ENCODE results near the gene OVOL2. TPM values are rescaled to one million over a fixed set of nuclear protein-coding genes. Genes with fewer than 3 reads are reported as not detected.

The OVOL2 gene
- total RNA-seq, 4 donors from 2014 or later = 0.30 to 2.4 TPM; not detected in 2

GRCh38 chr20:18004384-18005031 lies 53.2 kb downstream of the OVOL2 start:
- TF ChIP-seq, protein P1, sequence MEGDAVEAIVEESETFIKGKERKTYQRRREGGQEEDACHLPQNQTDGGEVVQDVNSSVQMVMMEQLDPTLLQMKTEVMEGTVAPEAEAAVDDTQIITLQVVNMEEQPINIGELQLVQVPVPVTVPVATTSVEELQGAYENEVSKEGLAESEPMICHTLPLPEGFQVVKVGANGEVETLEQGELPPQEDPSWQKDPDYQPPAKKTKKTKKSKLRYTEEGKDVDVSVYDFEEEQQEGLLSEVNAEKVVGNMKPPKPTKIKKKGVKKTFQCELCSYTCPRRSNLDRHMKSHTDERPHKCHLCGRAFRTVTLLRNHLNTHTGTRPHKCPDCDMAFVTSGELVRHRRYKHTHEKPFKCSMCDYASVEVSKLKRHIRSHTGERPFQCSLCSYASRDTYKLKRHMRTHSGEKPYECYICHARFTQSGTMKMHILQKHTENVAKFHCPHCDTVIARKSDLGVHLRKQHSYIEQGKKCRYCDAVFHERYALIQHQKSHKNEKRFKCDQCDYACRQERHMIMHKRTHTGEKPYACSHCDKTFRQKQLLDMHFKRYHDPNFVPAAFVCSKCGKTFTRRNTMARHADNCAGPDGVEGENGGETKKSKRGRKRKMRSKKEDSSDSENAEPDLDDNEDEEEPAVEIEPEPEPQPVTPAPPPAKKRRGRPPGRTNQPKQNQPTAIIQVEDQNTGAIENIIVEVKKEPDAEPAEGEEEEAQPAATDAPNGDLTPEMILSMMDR (IDR thresholded peaks at IDR 0.05) = no peak
- no peak for TF ChIP-seq POLR2A (IDR thresholded peaks at IDR 0.05)
- no peak overlapping the region for H3K27ac ChIP-seq
- intact Hi-C loops (cut with DNase I; ENCODE audit: low total_unique reads) = no loop called here
- H3K4me1 ChIP-seq = no peaks in the 10 kb centered on the region
- H3K4me3 ChIP-seq = no peak overlapping the region
- no peaks in the 10 kb centered on the region for H3K27me3 ChIP-seq
- H3K36me3 ChIP-seq = no peaks in the 10 kb centered on the region
- DNase-seq = no peak
- no peaks in the 10 kb centered on the region for H3K9me3 ChIP-seq

- intact Hi-C loops (cut with DNase I; ENCODE audit: low total_unique reads) = no loop called here
- no peaks in the 10 kb centered on the region for H3K4me1 ChIP-seq
- no peaks in the 10 kb centered on the region for H3K36me3 ChIP-seq
- no peak for DNase-seq
- no peaks in the 10 kb centered on the region for H3K27me3 ChIP-seq
- no peaks in the 10 kb centered on the region for H3K9me3 ChIP-seq
- H3K27ac ChIP-seq = no peak overlapping the region
- TF ChIP-seq, protein P1 (IDR thresholded peaks at IDR 0.05) = no peak
- TF ChIP-seq POLR2A (IDR thresholded peaks at IDR 0.05) = no peak
- no peak overlapping the region for H3K4me3 ChIP-seq
Observed at GRCh38 chr20:18003897-18004296, 53.8 kb downstream of the OVOL2 start.

DNA sequence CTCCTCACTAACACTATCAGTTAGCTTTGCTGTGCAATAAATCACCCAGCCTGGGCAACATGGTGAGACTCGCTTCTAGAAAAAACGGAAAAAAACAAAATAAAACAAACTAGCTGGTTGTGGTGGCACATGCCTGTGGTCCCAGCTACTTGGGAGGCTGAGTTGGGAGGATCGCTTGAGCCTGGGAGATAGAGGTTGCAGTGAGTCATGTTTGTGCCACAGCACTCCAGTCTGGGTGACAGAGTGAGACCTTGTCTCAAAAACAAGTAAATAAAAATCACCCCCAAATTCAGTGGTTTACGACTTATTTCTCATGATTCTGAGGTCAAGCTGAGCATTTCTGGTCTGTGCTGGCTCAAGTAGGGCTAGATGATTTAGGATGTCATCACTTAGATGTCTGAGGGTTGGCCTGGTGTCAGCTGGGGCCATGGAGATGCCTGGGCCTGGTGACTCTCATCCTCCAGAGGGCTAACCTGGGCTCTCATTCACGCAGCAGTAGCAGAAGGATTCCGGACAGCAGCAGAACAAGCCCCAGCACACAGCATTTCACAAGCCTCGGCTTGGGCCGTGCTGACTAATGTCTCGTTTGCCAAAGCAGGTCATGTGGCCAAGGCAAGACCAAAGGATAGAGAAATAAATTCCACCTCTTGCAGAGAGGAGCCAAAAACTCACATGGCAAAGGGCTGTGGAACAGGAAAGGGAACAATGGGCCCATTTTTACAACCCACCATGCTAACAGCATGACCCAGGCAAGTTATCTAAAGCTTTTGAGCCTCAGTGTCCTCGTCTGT lies 56.4 kb downstream of the OVOL2 start:
- peak; percentile 55 to 74 for DNase-seq
- Histone ChIP-seq H3K27ac (peak overlapping the region in 1 of 2 donors; percentile 32), H3K36me3 (no peaks in the 10 kb centered on the region), H3K4me1 (no peaks in the 10 kb centered on the region), H3K4me3 (no peak overlapping the region), H3K27me3 (no peaks in the 10 kb centered on the region), H3K9me3 (no peaks in the 10 kb centered on the region)
- intact Hi-C loops (cut with DNase I; ENCODE audit: low total_unique reads) = no loop called here
- no peak for TF ChIP-seq POLR2A (IDR thresholded peaks at IDR 0.05)
- TF ChIP-seq, protein P1 (IDR thresholded peaks at IDR 0.05) = no peak

DNA sequence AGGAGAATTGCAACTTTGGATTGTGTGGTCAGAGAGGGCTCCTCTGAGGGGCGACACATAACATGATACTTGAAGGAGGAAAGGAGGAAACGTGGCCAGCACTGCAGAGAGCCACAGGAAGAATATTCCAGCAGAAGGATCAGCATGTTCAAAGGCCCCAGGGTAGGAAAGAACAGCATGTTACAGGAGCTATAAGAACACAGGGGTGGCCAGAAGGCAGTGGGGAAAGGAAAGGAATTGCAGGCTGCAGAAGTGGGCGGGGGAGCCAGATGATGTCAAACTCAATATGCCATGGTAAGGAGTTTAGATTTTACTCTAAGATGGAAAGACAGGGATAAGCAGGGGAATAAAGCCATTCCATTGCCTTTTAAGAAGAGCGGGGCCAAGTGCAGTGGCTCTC lies 58.1 kb downstream of the OVOL2 start:
- Histone ChIP-seq H3K4me3 (no peak overlapping the region), H3K9me3 (no peaks in the 10 kb centered on the region), H3K27me3 (no peaks in the 10 kb centered on the region), H3K4me1 (no peaks in the 10 kb centered on the region), H3K27ac (no peak overlapping the region), H3K36me3 (no peaks in the 10 kb centered on the region)
- TF ChIP-seq, protein P1 (IDR thresholded peaks at IDR 0.05) = no peak
- TF ChIP-seq POLR2A (IDR thresholded peaks at IDR 0.05) = no peak
- DNase-seq = no peak
- intact Hi-C loops (cut with DNase I; ENCODE audit: low total_unique reads) = no loop called here

- no peaks in the 10 kb centered on the region for H3K9me3 ChIP-seq
- TF ChIP-seq POLR2A (IDR thresholded peaks at IDR 0.05) = no peak
- TF ChIP-seq, protein P1 (IDR thresholded peaks at IDR 0.05) = no peak
- no peak for DNase-seq
- intact Hi-C loops (cut with DNase I; ENCODE audit: low total_unique reads) = no loop called here
- H3K27me3 ChIP-seq = no peaks in the 10 kb centered on the region
- H3K4me1 ChIP-seq = no peaks in the 10 kb centered on the region
- H3K27ac ChIP-seq = no peak overlapping the region
- H3K4me3 ChIP-seq = no peak overlapping the region
- no peaks in the 10 kb centered on the region for H3K36me3 ChIP-seq
Observed at GRCh38 chr20:17998446-17998845, 59.3 kb downstream of the OVOL2 start.

Measured in uterus (tissue), 4 donors.